ENCODE results near the gene ARL2BP. TPM values are rescaled to one million over a fixed set of nuclear protein-coding genes. Genes with fewer than 3 reads are reported as not detected.

ARL2BP gene
- total and polyA plus RNA-seq, 2 of the 13 experiments (the other 11 are each of a cell fraction or from before 2014, with no cell fraction given) = 64.3 to 67.6 TPM

- TF ChIP-seq SOX13 (IDR thresholded peaks at IDR 0.05) (0 out of 2 replicates have a peak, but pooled peaks have one; percentile 15), SOX13 (CRISPR knock-in tag; conservative IDR thresholded peaks at IDR 0.05 in 1 of 2, IDR thresholded peaks at IDR 0.05 in 1 of 2) (peak in 1 of 2 experiments; percentile 29; a peak in 2 of 4 replicates), PHF21A (CRISPR knock-in tag; IDR thresholded peaks at IDR 0.05) (peak; percentile 76), SALL2 (CRISPR knock-in tag; IDR thresholded peaks at IDR 0.05) (peak; percentile 94), KMT2A (CRISPR knock-in tag; IDR thresholded peaks at IDR 0.05) (peak; percentile 96), ATF2 (CRISPR knock-in tag; IDR thresholded peaks at IDR 0.05) (0 out of 2 replicates have a peak, but pooled peaks have one; percentile 44), TOE1 (CRISPR knock-in tag; IDR thresholded peaks at IDR 0.05) (peak; percentile 96), ZNF558 (CRISPR knock-in tag; IDR thresholded peaks at IDR 0.05; ENCODE audit: borderline replicate concordance) (peak; percentile 18; the same call in 1 of the 2 replicates), ZHX2 (IDR thresholded peaks at IDR 0.05; ENCODE audit: low read depth) (peak; percentile 51; the same call in 1 of the 2 replicates), ZHX2 (CRISPR knock-in tag; IDR thresholded peaks at IDR 0.05; ENCODE audit: borderline replicate concordance) (peak; percentile 79; the same call in 1 of the 2 replicates), ZNF891 (CRISPR knock-in tag; IDR thresholded peaks at IDR 0.05) (peak; percentile 85; the same call in 1 of the 2 replicates), GMEB2 (CRISPR knock-in tag; IDR thresholded peaks at IDR 0.05; ENCODE audit: low read depth) (peak; percentile 38; the same call in 1 of the 2 replicates), AGO1 (IDR thresholded peaks at IDR 0.05; ENCODE audit: low read depth, low read length, poor library complexity, severe bottlenecking) (peak; percentile 92), E2F5 (CRISPR knock-in tag; conservative IDR thresholded peaks at IDR 0.05) (0 out of 2 replicates have a peak, but pooled peaks have one; percentile 17), ZZZ3 (CRISPR knock-in tag; IDR thresholded peaks at IDR 0.05; ENCODE audit: borderline replicate concordance) (no peak), TOPORS (CRISPR knock-in tag; IDR thresholded peaks at IDR 0.05) (peak; percentile 92; the same call in 1 of the 2 replicates), MIXL1 (CRISPR knock-in tag; IDR thresholded peaks at IDR 0.05) (peak; percentile 47), ASH2L (IDR thresholded peaks at IDR 0.05; ENCODE audit: insufficient read length, low read depth, low read length) (peak; percentile 89), ZNF326 (CRISPR knock-in tag; IDR thresholded peaks at IDR 0.05; ENCODE audit: borderline replicate concordance) (0 out of 2 replicates have a peak, but pooled peaks have one; percentile 5)
These were observed at the start of gene ARL2BP (continued) for GRCh38 chr16:57244767-57245471.
